Peyer's patch (tissue), 4 donors: ENCODE data around the gene GFRA4. TPM values are rescaled to one million over a fixed set of nuclear protein-coding genes. Genes with fewer than 3 reads are reported as not detected.
A peak's percentile ranks its signal among the peaks of the same experiment; 100 is the strongest.

Experiments used
- DNase-seq, 3 donors: peaks; one replicate each; pipeline ENCODE4 v3.0.0-alpha.2; 2017 to 2019
- H3K27ac ChIP-seq, 4 donors: fragments of 200-600 bp; sonication (generic); one replicate each; pipeline ENCODE4 v1.5.1; 2016 to 2019
- H3K27me3 ChIP-seq, 2 donors: fragments of 200-600 bp; sonication (generic); one replicate each; pipeline ENCODE4 v1.5.1; 2019
- H3K36me3 ChIP-seq, 3 donors: fragments of 200-600 bp; sonication (generic); one replicate each; pipeline ENCODE4 v1.5.1; 2016 to 2019
- H3K4me1 ChIP-seq, 4 donors: fragments of 200-600 bp; sonication (generic); one replicate each; pipeline ENCODE4 v1.5.1; 2016 to 2019
- H3K4me3 ChIP-seq, 4 donors: fragments of 200-600 bp; sonication (generic); 1 replicate in 3 of 4; 2 replicates in 1 of 4; pipeline ENCODE4 v1.5.1; 2016 to 2019; ENCODE audit warnings: mild to moderate bottlenecking in 1 of 4
- H3K9me3 ChIP-seq, 4 donors: fragments of 200-600 bp; sonication (generic); one replicate each; pipeline ENCODE4 v1.5.1; 2016 to 2019; ENCODE audit warnings: mild to moderate bottlenecking in 1 of 4
- POLR2A ChIP-seq, 2 donors: fragments of 450-650 bp; IDR thresholded peaks; one replicate each; pipeline ENCODE4 v1.5.1; 2017; ENCODE audit warnings: antibody characterized with exemption in 2 of 2, mild to moderate bottlenecking in 2 of 2, moderate library complexity in 2 of 2
- total RNA-seq, 4 donors: library from RNA; depleted of rRNA; stranded (reverse); fragments of >200 nt; gene quantifications; one replicate each; pipeline ENCODE4 v1.1.0, GENCODE V29; 2016
- TF ChIP-seq, protein P1 (sequence below), 6 experiments: fragments of 450-650 bp in 4 of 6; fragments of 200-600 bp in 2 of 6; sonication (generic) in 1 of 6; IDR thresholded peaks; one replicate each; pipeline ENCODE4 v1.5.1; 2017 to 2019; ENCODE audit warnings: antibody characterized with exemption in 6 of 6, mild to moderate bottlenecking in 3 of 6, moderate library complexity in 1 of 6

GFRA4 gene, protein sequence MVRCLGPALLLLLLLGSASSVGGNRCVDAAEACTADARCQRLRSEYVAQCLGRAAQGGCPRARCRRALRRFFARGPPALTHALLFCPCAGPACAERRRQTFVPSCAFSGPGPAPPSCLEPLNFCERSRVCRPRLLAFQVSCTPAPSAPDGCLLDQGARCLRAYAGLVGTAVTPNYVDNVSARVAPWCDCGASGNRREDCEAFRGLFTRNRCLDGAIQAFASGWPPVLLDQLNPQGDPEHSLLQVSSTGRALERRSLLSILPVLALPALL
- not detected for total RNA-seq

DNA sequence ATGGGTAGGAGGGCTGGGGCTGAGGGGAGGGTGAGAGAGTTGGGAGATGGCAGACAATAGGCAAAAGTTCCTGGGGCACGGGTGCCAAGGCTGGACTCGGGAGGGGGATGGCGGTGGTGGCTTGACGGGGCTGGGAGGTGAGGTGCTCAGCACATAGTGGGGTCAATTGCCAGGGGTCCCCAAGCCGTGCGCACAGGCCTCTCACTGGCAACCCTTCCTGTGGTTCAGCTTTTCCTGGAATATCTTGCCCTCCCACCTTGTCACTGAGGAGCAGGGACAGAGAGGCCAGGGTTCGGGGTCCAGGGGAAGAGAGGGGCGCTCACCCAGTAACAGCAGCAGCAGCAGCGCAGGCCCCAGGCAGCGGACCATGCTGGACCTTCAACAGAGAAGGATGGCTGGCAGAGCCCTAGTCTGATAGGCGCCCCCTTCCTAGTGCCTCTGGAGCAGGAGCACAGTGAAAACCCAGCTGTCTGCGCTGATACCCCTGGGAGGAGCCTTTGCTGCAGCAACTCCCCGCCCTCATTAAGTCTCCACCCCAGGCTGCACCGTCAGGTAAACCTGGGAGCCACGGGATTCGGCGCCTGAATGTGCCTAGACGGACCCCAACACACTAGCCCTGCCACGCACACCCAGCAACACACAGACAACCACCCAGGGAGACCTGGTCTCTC is at the start of gene GFRA4:
Gene GFRA4, minus strand, starts transcription at position 369 of the 671 bp plus-strand sequence. Its CDS starts 0 bp downstream, at position 369.
- peaks cover 0 to 16% of the 10 kb centered on the region in 2 donors for H3K27me3 ChIP-seq
- TF ChIP-seq, protein P1, sequence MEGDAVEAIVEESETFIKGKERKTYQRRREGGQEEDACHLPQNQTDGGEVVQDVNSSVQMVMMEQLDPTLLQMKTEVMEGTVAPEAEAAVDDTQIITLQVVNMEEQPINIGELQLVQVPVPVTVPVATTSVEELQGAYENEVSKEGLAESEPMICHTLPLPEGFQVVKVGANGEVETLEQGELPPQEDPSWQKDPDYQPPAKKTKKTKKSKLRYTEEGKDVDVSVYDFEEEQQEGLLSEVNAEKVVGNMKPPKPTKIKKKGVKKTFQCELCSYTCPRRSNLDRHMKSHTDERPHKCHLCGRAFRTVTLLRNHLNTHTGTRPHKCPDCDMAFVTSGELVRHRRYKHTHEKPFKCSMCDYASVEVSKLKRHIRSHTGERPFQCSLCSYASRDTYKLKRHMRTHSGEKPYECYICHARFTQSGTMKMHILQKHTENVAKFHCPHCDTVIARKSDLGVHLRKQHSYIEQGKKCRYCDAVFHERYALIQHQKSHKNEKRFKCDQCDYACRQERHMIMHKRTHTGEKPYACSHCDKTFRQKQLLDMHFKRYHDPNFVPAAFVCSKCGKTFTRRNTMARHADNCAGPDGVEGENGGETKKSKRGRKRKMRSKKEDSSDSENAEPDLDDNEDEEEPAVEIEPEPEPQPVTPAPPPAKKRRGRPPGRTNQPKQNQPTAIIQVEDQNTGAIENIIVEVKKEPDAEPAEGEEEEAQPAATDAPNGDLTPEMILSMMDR (IDR thresholded peaks at IDR 0.05): no peak
- no peak for TF ChIP-seq POLR2A (IDR thresholded peaks at IDR 0.05)
- peaks cover 0 to 11% (median 4%) of the 10 kb centered on the region in 4 donors for H3K4me1 ChIP-seq
- DNase-seq: peak in 1 of 3 donors; percentile 40
- no peak within 1 kb of the TSS for H3K27ac ChIP-seq
- H3K36me3 ChIP-seq: no peaks in the 10 kb centered on the region
- H3K9me3 ChIP-seq: no peaks in the 10 kb centered on the region
- H3K4me3 ChIP-seq: no peak within 1 kb of the TSS

DNA sequence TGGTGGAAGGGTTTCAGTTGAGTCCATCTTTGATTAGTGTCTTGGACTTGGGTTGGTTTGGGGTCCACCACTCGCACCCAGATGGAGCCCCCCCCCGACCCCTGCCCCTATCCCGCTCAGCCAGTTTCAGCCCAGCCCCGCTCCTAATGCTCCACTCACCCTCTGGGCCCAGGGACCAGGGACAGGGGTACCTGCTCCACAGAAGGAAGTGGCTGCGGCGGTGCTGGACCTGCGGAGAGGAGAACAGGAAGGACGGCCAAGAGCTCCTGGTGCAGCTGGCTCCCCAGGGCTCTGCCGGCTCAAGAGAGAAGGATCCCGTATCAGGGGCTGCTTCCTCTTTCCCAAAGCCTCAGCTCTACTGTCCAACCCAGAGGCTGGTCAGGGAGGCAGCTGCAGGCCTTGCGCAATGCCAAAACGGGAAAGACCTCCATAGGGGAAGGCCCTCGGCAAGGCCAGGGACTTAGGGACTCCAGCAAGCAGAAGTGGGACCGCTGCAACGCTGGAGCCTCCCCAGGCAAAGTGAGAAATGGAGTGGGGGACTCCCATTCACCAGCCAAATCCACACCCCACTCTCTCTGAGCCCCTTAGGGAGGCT is 49.2 kb upstream of the GFRA4 start, which contains the start of gene SIGLEC1:
Gene SIGLEC1, minus strand, starts transcription at position 322 of the 595 bp plus-strand sequence. CDS start 5,472 bp downstream, outside the sequence.
- TF ChIP-seq, protein P1 (IDR thresholded peaks at IDR 0.05): no peak
- TF ChIP-seq POLR2A (IDR thresholded peaks at IDR 0.05): no peak
- DNase-seq: peak in 1 of 3 donors; percentile 70
- H3K4me3 ChIP-seq: peak within 1 kb of the TSS in 1 of 4 donors; percentile 11
- no peaks in the 10 kb centered on the region for H3K36me3 ChIP-seq
- no peaks in the 10 kb centered on the region for H3K27me3 ChIP-seq
- H3K9me3 ChIP-seq: no peaks in the 10 kb centered on the region
- no peaks in the 10 kb centered on the region for H3K4me1 ChIP-seq
- no peak within 1 kb of the TSS for H3K27ac ChIP-seq

DNA sequence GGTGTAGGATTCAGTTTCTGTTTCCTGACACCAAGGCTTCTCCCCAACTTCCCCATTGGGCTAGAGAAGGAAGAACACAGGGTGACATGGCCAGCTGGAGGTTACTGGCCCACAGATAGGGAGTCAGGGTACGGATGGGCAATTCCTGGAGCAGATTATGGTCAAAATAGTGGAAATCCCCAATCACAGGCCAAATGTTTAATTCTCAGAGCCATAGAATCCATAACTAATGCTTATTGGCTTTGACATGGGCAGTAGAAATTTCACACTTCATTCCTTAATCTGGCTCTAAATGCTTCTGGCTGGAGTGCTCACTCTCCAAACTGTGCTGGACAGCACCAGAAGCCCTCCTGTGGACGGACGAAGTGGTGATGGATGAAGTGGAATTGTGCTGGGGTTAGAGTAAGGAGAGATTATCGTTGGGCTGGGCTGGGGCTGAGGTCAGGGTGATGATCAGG is 48.3 kb upstream of the GFRA4 start:
- no peaks in the 10 kb centered on the region for H3K27me3 ChIP-seq
- H3K4me3 ChIP-seq: peak overlapping the region in 1 of 4 donors; percentile 11
- no peak for DNase-seq
- no peaks in the 10 kb centered on the region for H3K4me1 ChIP-seq
- H3K27ac ChIP-seq: no peak overlapping the region
- no peaks in the 10 kb centered on the region for H3K36me3 ChIP-seq
- no peaks in the 10 kb centered on the region for H3K9me3 ChIP-seq
- TF ChIP-seq POLR2A (IDR thresholded peaks at IDR 0.05): no peak
- TF ChIP-seq, protein P1 (IDR thresholded peaks at IDR 0.05): no peak

DNA sequence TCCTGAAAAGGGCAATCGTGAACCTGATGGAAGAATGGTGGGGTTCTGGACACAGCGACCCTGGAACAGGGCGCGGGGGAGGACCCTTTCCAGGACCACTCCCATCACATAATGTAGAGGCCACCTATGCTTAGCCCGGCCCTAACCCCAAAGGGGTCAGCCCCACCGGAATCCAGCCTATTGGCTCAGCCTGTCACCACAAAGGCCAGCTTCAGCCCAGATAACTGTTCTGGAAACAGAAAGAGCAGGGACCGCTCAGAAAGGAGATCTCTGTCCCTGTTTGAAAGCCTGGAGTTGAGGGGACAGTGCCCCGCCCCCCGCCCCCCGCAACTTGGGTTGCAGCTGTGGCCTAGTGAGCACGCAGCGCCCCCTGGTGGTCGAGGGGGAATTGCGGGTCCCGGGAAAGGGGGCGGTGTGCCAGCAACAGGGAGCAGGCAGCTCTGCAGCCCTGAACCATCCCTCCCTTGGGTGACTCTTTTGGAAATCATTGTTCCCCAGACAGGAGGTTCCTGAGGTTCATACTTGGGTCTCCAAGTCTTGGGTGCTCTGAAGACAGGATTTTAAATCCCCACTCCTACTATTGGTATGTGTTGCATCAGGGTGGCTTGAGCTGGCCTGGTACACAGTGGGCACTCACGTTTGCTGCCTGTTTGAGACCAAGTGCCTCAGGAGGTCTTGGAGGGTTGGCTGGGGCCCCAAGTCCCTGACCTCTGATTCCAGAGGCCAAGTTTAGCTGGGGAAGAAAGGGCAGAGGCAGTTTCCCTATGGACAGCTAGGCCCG is 47.7 kb upstream of the GFRA4 start:
- TF ChIP-seq POLR2A (IDR thresholded peaks at IDR 0.05): no peak
- TF ChIP-seq, protein P1 (IDR thresholded peaks at IDR 0.05): peak; percentile 72 to 91 (median 78)
- H3K4me1 ChIP-seq: no peaks in the 10 kb centered on the region
- peak overlapping the region in 1 of 4 donors; percentile 17 for H3K4me3 ChIP-seq
- H3K27me3 ChIP-seq: no peaks in the 10 kb centered on the region
- H3K9me3 ChIP-seq: no peaks in the 10 kb centered on the region
- no peaks in the 10 kb centered on the region for H3K36me3 ChIP-seq
- peak; percentile 53 to 81 (median 80) for DNase-seq
- H3K27ac ChIP-seq: no peak overlapping the region

DNA sequence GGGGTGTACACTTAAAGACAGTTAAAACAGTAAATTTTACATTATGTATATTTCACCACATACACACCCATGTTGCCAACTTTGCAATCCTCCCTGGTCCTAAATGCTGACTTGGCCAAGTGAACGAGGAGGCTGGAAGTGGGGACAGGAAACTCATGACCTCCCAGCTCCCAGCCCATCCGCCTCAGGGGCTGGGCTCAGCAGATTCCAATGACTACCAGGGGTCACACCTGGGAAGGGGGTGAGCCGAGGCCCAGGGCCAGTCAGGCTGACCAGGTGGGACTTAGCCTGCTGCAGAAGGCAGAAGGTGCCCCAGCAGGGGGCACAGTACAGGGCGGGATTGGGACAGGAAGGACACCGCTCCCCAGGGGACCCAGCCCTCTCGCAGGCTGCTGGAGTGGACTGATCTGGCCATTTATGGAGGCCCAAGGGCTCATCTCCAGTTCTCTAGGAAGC is 46.8 kb upstream of the GFRA4 start:
- Histone ChIP-seq H3K4me3 (no peak overlapping the region), H3K27ac (no peak overlapping the region), H3K27me3 (no peaks in the 10 kb centered on the region), H3K36me3 (no peaks in the 10 kb centered on the region), H3K4me1 (no peaks in the 10 kb centered on the region), H3K9me3 (no peaks in the 10 kb centered on the region)
- no peak for TF ChIP-seq POLR2A (IDR thresholded peaks at IDR 0.05)
- no peak for DNase-seq
